GM21528 (cell line): ENCODE data around the gene CCR5.

ENCODE experiments used
- ATAC-seq: cut with Tn5 transposase; IDR thresholded peaks from one replicate; pipeline ENCODE4 v1.9.1; 2021; ENCODE audit warnings: mild to moderate bottlenecking, moderate library complexity; ENCODE audit not compliant: unreplicated experiment, low FRiP score

The CCR5 gene

GRCh38 chr3:46405301-46406019 lies 34.7 kb downstream of the CCR5 start:
- ATAC-seq, result no peak

DNA sequence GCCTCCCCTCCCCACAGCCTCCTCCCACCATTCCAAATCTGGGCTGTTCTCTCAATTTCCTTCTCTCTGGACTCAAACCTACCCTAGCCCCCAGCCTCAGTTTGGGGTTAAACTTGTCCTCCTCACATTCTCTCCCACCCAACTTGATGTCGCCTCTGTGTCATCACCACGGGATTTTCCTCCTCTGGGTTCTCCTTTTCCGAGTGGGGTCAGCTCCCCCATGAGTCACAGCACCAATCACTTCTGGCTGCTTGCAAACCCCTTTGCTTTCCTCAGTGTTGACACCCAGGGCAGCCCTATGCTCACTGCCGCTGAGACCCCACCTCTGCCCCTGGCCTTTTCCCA lies 35.7 kb downstream of the CCR5 start:
- ATAC-seq, result no peak

- ATAC-seq, result no peak
Measured at GRCh38 chr3:46406788-46407611, 36.3 kb downstream of the CCR5 start, which contains the start of the genes CCR5AS and CCRL2. CCR5AS (minus strand) TSS chr3:46407066. CCRL2 (plus strand) TSS chr3:46407259; CDS start chr3:46408080, 821 bp downstream.

DNA sequence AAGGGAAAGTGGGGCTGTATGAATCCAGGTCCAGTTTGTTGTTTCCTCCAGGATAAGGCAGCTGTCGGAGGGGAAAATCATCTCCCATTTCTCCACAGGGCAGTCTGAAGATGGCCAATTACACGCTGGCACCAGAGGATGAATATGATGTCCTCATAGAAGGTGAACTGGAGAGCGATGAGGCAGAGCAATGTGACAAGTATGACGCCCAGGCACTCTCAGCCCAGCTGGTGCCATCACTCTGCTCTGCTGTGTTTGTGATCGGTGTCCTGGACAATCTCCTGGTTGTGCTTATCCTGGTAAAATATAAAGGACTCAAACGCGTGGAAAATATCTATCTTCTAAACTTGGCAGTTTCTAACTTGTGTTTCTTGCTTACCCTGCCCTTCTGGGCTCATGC lies 37.2 kb downstream of the CCR5 start:
- ATAC-seq, result no peak

- no peak for ATAC-seq
Measured at GRCh38 chr3:46408853-46409252, 38.1 kb downstream of the CCR5 start.

DNA sequence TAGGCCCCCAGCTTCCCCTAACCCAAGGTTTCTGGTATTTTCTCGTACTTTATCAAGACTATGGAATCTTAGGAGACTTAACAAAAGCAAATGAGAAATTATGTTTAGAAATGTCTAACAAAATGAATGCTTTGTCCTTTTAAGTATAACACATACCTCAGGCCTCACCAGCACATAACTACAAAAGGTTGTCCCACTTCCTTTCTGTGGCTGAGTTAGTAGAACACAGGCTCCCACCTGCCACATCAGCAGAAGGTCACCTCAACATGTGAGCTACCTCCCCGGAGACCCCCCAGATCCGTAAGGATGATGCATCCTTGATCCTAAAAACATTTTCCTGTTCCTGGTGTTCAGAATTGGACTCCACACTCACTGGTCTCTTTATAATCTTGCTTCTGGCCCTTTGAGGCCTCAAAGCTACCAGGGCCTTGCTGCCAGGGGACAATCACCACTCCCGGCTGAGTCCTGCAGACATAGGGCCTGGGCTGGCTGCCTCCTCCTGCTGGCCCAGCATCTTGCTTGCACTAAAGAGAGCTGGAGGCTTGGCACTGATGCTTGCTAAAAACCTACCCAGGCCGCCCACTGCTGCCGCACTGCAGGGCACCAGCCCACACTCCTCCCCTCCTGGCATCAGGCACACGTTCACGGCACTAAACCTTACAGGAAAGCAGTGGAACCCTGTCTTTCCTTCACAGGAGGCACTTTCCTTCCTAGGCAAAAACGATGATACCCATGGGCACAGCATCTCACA lies 39.2 kb downstream of the CCR5 start:
- ATAC-seq, result no peak

- ATAC-seq, result no peak
Measured at GRCh38 chr3:46410669-46411068, 39.9 kb downstream of the CCR5 start.

GRCh38 chr3:46411271-46411670 lies 40.5 kb downstream of the CCR5 start:
- no peak for ATAC-seq

DNA sequence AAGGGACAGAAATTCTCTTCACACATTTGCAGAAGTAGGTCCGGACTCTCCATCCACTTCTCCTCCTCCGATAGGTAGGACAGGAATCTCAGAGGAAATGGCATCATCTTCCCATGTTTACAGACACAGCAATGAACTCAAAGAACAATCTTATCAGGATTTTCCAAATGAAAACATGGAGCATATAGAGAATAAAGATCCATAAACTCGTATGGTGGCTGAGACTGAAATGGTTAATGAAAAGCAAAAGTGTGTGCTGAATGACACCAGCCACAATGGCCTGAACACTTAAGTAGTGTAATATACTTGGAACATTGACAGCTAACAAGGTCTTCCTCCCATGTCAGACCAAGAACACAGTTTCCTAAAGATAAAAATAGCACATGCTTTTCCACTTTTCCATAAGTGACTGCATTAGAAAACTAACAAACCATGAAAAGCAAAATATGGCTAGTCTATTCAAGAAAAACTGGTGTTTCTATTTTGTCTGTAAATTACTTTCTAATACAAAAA lies 42.1 kb downstream of the CCR5 start:
- ATAC-seq, result no peak

DNA sequence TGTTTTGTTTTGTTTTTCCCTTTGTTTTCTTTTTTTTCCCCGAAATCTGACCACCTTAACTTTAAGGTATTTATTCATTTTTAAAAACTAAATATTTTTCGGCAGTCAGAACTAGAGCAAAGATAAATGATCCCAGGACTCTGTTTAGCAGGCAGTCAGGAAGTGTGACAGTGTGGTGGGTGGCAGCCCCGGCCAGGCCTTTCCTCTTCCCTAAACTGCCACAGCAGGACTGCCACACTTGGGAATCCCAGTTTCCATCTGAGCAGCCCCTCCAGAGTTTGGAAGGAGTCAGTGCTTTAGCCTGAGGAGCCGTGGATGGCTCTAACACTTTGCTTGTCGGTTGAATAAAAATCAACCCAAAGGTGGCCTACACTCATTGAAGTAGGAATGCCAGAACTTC lies 43.2 kb downstream of the CCR5 start:
- ATAC-seq, result no peak

DNA sequence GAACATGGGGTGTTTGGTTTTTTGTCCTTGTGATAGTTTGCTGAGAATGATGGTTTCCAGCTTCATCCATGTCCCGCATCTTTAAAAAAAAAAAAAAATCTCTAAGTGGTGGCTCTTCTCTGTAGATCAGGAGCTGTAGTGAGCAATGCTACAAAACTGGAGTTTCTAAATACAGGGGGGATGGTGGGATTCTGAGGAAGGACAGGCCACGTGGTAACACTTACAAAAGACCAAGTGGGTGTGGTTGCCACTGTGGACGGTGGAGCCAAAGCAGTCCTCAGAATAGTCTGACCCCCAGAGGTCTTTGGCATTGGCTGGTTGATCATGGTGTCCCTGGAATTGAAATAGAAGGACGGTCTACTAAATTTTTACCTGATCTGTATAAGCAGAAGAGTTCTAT lies 44.0 kb downstream of the CCR5 start:
- ATAC-seq, result no peak

GRCh38 chr3:46416125-46416810 lies 45.5 kb downstream of the CCR5 start:
- ATAC-seq, result no peak

DNA sequence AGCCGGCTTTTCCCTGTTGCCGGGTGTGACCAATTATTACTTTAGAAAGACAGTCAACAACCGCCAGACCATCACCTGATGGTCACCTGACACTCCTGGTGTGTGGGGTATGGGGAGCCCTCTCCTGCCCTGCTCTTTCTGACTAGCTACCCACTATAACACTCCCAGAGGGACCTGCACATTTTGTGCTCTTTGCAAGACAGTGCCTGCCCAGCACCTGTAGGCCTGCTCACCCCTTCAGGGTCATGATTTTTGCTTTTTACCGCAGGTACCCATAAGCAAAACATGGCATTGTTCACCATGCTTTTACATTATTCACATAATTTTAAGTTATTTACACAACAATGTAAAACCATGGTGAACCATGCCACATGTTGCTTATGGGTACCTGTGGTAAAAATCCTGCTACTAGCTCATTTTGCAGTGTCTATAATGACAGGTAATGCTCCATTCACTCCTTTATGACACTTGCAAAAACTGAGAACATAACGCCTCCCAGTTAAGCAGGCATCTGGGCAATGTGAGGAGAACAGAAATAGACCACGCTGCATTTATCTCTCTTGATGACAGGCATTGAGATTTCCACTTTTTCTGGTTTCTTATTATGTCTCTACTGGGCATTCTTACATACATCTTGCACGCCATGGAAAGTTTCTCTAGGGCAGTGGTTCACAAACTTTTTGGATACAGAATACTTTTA lies 46.2 kb downstream of the CCR5 start:
- no peak for ATAC-seq

GRCh38 chr3:46417841-46418611 lies 47.3 kb downstream of the CCR5 start:
- no peak for ATAC-seq

DNA sequence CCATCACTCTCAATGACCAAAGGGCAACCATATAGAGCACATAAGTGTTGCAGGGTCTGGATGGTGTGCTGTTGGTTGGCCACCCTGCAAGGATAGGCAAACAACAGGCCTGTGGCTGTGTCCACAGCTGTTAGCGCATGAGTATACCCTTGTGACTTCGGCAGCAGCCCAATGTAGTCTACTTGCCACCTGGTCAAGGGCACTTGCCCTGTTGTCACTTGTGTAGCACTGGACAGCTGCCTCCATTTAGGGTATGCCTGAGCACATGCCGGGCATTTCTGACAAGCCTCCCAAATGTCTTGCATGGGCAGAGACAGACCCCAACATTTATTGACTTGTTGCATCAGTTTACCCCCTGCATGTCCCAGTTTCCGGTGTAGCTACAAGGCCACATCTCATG lies 49.1 kb downstream of the CCR5 start:
- ATAC-seq, result no peak

GRCh38 chr3:46420931-46421330 lies 50.2 kb downstream of the CCR5 start:
- no peak for ATAC-seq

- ATAC-seq, result no peak
Measured at GRCh38 chr3:46422617-46423016, 51.9 kb downstream of the CCR5 start.

GRCh38 chr3:46423588-46423987 lies 52.8 kb downstream of the CCR5 start:
- no peak for ATAC-seq
